Jurkat, Clone E6-1 (cell line): ENCODE data around the gene CCDC91.
A peak's percentile ranks its signal among the peaks of the same experiment; 100 is the strongest.

ENCODE experiments used
- DNase-seq: peaks from one replicate; pipeline ENCODE4 v3.0.0-alpha.2; 2011; ENCODE audit warnings: low read depth, low spot score
- H3K4me3 ChIP-seq: 2 replicates; pipeline ENCODE4 v1.5.1; 2011; ENCODE audit warnings: mild to moderate bottlenecking, low read length, control low read depth, moderate library complexity

CCDC91 gene

GRCh38 chr12:28582672-28583376 is 392.6 kb downstream of the CCDC91 start:
- no peak for DNase-seq

GRCh38 chr12:28583701-28584261 is 393.5 kb downstream of the CCDC91 start:
- H3K4me3 ChIP-seq = no peak overlapping the region
- peak; percentile 73 for DNase-seq

More at GRCh38 chr12:28582672-28583376, 392.6 kb downstream of the CCDC91 start:
- no peak overlapping the region for H3K4me3 ChIP-seq

GRCh38 chr12:28585146-28585545 is 394.9 kb downstream of the CCDC91 start:
- DNase-seq = no peak
- H3K4me3 ChIP-seq = no peak overlapping the region

- DNase-seq = no peak
- no peak overlapping the region for H3K4me3 ChIP-seq
Measured at GRCh38 chr12:28586481-28586880, 396.2 kb downstream of the CCDC91 start.

GRCh38 chr12:28591831-28592230 is 401.6 kb downstream of the CCDC91 start:
- no peak for DNase-seq
- H3K4me3 ChIP-seq = no peak overlapping the region
